Activated B cell treated with CpG ODN at 0.5 μM for 24 hours (primary cell): Measurements from ENCODE around the gene ANKRD13C. TPM values are rescaled to one million over a fixed set of nuclear protein-coding genes. Genes with fewer than 3 reads are reported as not detected.

Experiments
- ATAC-seq: fragments of 200-7000 bp; cut with Tn5 transposase; one replicate; pipeline ENCODE4 v1.10.0; 2021; ENCODE audit warnings: low read depth, mild to moderate bottlenecking, moderate library complexity
- CTCF ChIA-PET: fragments of 350-600 bp; sonication (Branson Sonifier 250); formaldehyde crosslinking; loops from one replicate; lab custom pipeline; 2021; ENCODE audit warnings: antibody characterized with exemption; lab: Charles Lee
- POLR2A ChIA-PET: fragments of 350-600 bp; sonication (Branson Sonifier 250); formaldehyde crosslinking; loops from one replicate; lab custom pipeline; 2021; ENCODE audit warnings: antibody characterized with exemption; lab: Charles Lee
- DNase-seq: peaks from one replicate; pipeline ENCODE4 v3.0.0; 2022
- H3K27ac Mint-ChIP-seq: one replicate; pipeline ENCODE4 v1.8.0; 2020; ENCODE audit warnings: mixed read lengths
- H3K27me3 Mint-ChIP-seq: one replicate; pipeline ENCODE4 v1.8.0; 2021; ENCODE audit warnings: mixed read lengths
- H3K36me3 Mint-ChIP-seq: one replicate; pipeline ENCODE4 v1.8.0; 2021; ENCODE audit warnings: low read depth, mixed read lengths
- H3K4me1 Mint-ChIP-seq: one replicate; pipeline ENCODE4 v1.8.0; 2021; ENCODE audit warnings: mixed read lengths
- H3K4me3 Mint-ChIP-seq: one replicate; pipeline ENCODE4 v1.8.0; 2020; ENCODE audit warnings: mild to moderate bottlenecking, mixed read lengths
- H3K9me3 Mint-ChIP-seq: one replicate; pipeline ENCODE4 v1.8.0; 2020; ENCODE audit warnings: mixed read lengths
- intact Hi-C: fragments of 100-400 bp; cut with micrococcal nuclease; formaldehyde crosslinking; loops from one replicate; pipeline ENCODE4 v1.15.1; 2024
- total RNA-seq: library from RNA; stranded (reverse); gene quantifications from 2 replicates; pipeline ENCODE4 v1.2.3, GENCODE V29; 2022
- TF ChIP-seq, protein P1 (sequence below): fragments of 200-600 bp; IDR thresholded peaks from one replicate; pipeline ENCODE4 v1.8.0; 2022; ENCODE audit warnings: antibody characterized with exemption, mild to moderate bottlenecking

The ANKRD13C gene
- 20.9 and 21.2 TPM in 2 replicates for total RNA-seq

DNA sequence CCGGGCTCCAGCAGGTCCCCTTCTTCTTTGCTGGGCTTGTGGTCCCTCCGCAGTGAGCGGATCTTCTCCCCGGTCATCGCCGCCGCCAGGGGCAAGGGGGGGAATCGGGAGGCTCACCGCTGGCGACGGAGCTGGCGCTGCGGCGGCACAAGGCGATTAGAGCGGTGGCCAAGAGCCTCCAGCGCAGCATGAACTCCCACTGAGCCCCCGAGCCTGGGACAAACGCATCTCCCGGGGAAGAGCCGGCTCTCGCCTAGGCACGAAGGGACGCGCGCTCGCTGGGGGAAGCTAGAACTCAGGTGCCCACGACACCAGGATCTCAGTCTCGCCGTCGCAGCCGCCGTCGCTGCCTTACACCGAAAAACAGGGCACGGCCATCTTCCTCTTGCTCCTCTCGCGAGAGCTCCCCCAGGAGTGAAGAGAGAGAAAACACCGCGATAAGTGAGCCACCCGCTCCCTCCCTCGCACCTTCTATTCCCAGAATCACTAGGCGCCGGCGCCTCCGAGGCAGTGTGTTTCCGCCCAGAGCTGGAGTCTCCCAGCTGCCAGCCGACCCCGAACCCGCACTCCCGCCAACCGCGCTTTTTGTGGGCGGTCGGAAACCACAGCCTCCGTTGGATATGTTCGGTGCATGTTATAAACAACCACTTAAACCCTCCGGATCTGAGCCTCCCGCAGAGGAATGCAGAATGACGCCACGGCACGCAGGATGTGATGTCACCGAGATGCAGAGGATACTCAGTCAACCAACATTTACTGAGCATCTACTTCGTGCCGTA lies at the start of gene ANKRD13C:
Gene ANKRD13C (minus strand): TSS at position 391 of the 779 bp plus-strand sequence. CDS start 314 bp downstream, at position 77.
- DNase-seq (peak; percentile 74), ATAC-seq (peak; percentile 93)
- Mint-ChIP-seq H3K27me3 (no peaks in the 10 kb centered on the region), H3K36me3 (peaks cover 29% of the 10 kb centered on the region), H3K9me3 (no peaks in the 10 kb centered on the region), H3K4me1 (peaks cover 44% of the 10 kb centered on the region), H3K4me3 (peak within 1 kb of the TSS; percentile 99), H3K27ac (peak within 1 kb of the TSS; percentile 98)
- TF ChIP-seq, protein P1, sequence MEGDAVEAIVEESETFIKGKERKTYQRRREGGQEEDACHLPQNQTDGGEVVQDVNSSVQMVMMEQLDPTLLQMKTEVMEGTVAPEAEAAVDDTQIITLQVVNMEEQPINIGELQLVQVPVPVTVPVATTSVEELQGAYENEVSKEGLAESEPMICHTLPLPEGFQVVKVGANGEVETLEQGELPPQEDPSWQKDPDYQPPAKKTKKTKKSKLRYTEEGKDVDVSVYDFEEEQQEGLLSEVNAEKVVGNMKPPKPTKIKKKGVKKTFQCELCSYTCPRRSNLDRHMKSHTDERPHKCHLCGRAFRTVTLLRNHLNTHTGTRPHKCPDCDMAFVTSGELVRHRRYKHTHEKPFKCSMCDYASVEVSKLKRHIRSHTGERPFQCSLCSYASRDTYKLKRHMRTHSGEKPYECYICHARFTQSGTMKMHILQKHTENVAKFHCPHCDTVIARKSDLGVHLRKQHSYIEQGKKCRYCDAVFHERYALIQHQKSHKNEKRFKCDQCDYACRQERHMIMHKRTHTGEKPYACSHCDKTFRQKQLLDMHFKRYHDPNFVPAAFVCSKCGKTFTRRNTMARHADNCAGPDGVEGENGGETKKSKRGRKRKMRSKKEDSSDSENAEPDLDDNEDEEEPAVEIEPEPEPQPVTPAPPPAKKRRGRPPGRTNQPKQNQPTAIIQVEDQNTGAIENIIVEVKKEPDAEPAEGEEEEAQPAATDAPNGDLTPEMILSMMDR = no peak
- ChIA-PET CTCF (interaction anchor here (0.7 to 1.9 kb wide), 3 partner anchors 56 to 726 kb away, joined by 3 to 7 read pairs (median 4); partner anchors contain the start of genes CTH and ZRANB2), POLR2A (interaction anchor here (0.7 to 4.8 kb wide), 8 partner anchors 11 to 726 kb away, joined by 3 to 83 read pairs (median 6); partner anchors contain the start of genes CTH, LRRC40, SRSF11 and ZRANB2)
- intact Hi-C loops = loop anchor here (1.0 kb wide), 4 partner anchors 56 to 727 kb away; partner anchors contain the start of genes LRRC40, SRSF11 and ZRANB2

- TF ChIP-seq, protein P1 = no peak
- no peaks in the 10 kb centered on the region for H3K36me3 Mint-ChIP-seq
- no peak overlapping the region for H3K27ac Mint-ChIP-seq
- ATAC-seq = no peak
- H3K9me3 Mint-ChIP-seq = no peaks in the 10 kb centered on the region
- H3K4me3 Mint-ChIP-seq = no peak overlapping the region
- no peak for DNase-seq
- intact Hi-C loops = no loop called here
- peaks cover 5% of the 10 kb centered on the region for H3K4me1 Mint-ChIP-seq
- ChIA-PET CTCF (no interaction called here), POLR2A (no interaction called here)
- H3K27me3 Mint-ChIP-seq = peaks cover 20% of the 10 kb centered on the region
Measured at GRCh38 chr1:70403759-70404158, 49.2 kb upstream of the ANKRD13C start.

DNA sequence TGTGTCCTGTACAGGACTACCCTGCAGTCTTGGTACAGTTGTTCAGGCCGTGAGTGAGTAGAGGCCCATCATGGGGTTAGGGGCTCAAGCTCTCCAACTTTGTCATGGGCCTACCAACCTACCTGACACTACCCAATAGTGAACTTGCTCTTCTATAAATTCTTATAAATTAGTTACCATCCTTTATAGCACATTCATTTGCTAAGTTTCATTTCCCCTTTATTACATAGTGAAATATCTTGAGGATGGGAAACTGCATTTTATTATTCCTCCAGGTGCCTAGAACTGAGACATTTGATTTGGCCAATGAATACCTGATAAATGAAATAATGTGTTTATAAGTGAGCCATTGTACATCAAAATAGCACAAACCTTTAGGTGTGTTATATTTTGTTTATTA lies 47.5 kb upstream of the ANKRD13C start:
- Mint-ChIP-seq H3K27me3 (peaks cover 20% of the 10 kb centered on the region), H3K9me3 (no peaks in the 10 kb centered on the region), H3K36me3 (no peaks in the 10 kb centered on the region), H3K27ac (no peak overlapping the region), H3K4me1 (peaks cover 5% of the 10 kb centered on the region), H3K4me3 (no peak overlapping the region)
- DNase-seq (no peak), ATAC-seq (no peak)
- ChIA-PET CTCF (no interaction called here), POLR2A (no interaction called here)
- intact Hi-C loops = no loop called here
- TF ChIP-seq, protein P1 = no peak

DNA sequence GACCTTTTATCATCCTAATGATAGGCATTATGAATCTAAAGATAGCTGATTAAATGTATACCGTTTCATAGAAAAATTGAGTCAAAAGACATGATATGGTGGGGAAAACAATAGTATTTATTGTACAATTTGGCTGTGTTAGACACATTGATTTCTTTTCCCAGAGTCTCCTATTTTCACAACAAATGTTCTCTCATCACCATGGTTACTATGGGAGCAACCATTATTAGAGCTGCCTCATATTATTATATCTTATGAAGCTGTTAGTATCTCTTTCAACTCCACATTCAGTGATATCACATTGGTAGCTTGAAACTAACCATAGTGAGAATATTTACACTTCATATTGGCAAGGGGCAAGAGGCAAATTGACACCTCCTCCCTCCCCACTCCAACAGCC lies 45.8 kb upstream of the ANKRD13C start:
- DNase-seq (no peak), ATAC-seq (no peak)
- Mint-ChIP-seq H3K4me3 (no peak overlapping the region), H3K27ac (no peak overlapping the region), H3K36me3 (no peaks in the 10 kb centered on the region), H3K4me1 (peaks cover 5% of the 10 kb centered on the region), H3K27me3 (peaks cover 10% of the 10 kb centered on the region), H3K9me3 (no peaks in the 10 kb centered on the region)
- TF ChIP-seq, protein P1 = no peak
- ChIA-PET CTCF (no interaction called here), POLR2A (interaction anchor here (1.4 kb wide), 1 partner anchor 10 kb away, joined by 3 read pairs; the partner anchor contains the start of gene CTH)
- intact Hi-C loops = no loop called here

DNA sequence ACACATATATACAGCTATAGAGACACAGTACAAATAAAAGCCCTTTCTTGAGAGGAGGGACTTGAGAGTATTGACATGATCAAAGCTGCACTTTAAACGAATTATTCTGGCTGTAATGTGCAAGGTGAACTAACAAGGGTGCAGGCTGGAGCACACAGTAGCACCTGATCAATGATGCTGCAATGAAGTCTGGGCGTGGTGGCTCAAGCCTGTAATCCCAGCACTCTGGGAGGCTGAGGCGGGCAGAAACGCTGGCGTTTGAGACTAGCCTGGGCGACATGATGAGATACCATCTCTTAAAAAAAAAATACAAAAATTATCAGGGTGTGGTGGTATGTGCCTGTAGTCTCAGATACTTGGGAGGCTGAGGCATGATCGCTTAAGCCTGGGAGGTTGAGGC lies 42.5 kb upstream of the ANKRD13C start:
- TF ChIP-seq, protein P1 = no peak
- no peak overlapping the region for H3K4me3 Mint-ChIP-seq
- peaks cover 10% of the 10 kb centered on the region for H3K27me3 Mint-ChIP-seq
- DNase-seq = no peak
- H3K27ac Mint-ChIP-seq = no peak overlapping the region
- no peaks in the 10 kb centered on the region for H3K9me3 Mint-ChIP-seq
- ChIA-PET POLR2A (no interaction called here), CTCF (no interaction called here)
- ATAC-seq = no peak
- intact Hi-C loops = no loop called here
- no peaks in the 10 kb centered on the region for H3K36me3 Mint-ChIP-seq
- H3K4me1 Mint-ChIP-seq = peaks cover 3% of the 10 kb centered on the region
